Caco-2 (cell line): ENCODE measurements around the gene SEPTIN8. TPM values are rescaled to one million over a fixed set of nuclear protein-coding genes. Genes with fewer than 3 reads are reported as not detected.

Experiments
- BruUV-seq: library from RNA; stranded (reverse); fragments of 400-500 nt; replicated peaks from 2 replicates; lab custom pipeline; 2021; lab: Mats Ljungman, UMichigan
- CTCF ChIA-PET: fragments of 300-600 bp; sonication (Branson Sonifier 250); formaldehyde crosslinking; loops from one replicate; lab custom pipeline; 2022; ENCODE audit warnings: antibody characterized with exemption; lab: Charles Lee
- POLR2A ChIA-PET: fragments of 300-600 bp; sonication (Branson Sonifier 250); formaldehyde crosslinking; loops from one replicate; lab custom pipeline; 2022; ENCODE audit warnings: antibody characterized with exemption; lab: Charles Lee
- DNase-seq, 2 experiments: peaks; one replicate each; pipeline versions ENCODE4 v3.0.0 to v3.0.0-alpha.2; 2020 to 2022
- H3K27me3 ChIP-seq: replicated peaks from 2 replicates; pipeline ENCODE4 v1.6.0; 2011; ENCODE audit warnings: low read length; ENCODE audit not compliant: control insufficient read depth, insufficient read depth
- H3K36me3 ChIP-seq: 2 replicates; pipeline ENCODE4 v1.5.1; 2011; ENCODE audit warnings: low read length; ENCODE audit not compliant: control insufficient read depth, insufficient read depth
- H3K4me1 ChIP-seq: fragments of 250-450 bp; sonication (Bioruptor Pico); 2 replicates; pipeline ENCODE4 v1.5.1; 2020; ENCODE audit warnings: mild to moderate bottlenecking
- H3K4me3 ChIP-seq: 2 replicates; pipeline ENCODE4 v1.5.1; 2011; ENCODE audit warnings: low read depth, mild to moderate bottlenecking, control low read depth, low read length
- H3K9me3 ChIP-seq: fragments of 250-450 bp; sonication (Bioruptor Pico); 2 replicates; pipeline ENCODE4 v1.5.1; 2020; ENCODE audit warnings: mild to moderate bottlenecking, moderate library complexity
- H3K27ac Mint-ChIP-seq: one replicate; pipeline ENCODE4 v1.8.0; 2022; ENCODE audit warnings: mixed read lengths; ENCODE audit not compliant: unreplicated experiment
- H3K27me3 Mint-ChIP-seq: one replicate; pipeline ENCODE4 v1.8.0; 2022; ENCODE audit warnings: mixed read lengths; ENCODE audit not compliant: insufficient read depth, unreplicated experiment
- H3K36me3 Mint-ChIP-seq: one replicate; pipeline ENCODE4 v1.8.0; 2022; ENCODE audit warnings: mild to moderate bottlenecking, mixed read lengths; ENCODE audit not compliant: insufficient read depth, unreplicated experiment
- H3K4me1 Mint-ChIP-seq: one replicate; pipeline ENCODE4 v1.8.0; 2022; ENCODE audit warnings: low read depth, mixed read lengths; ENCODE audit not compliant: unreplicated experiment
- H3K4me3 Mint-ChIP-seq: one replicate; pipeline ENCODE4 v1.8.0; 2022; ENCODE audit warnings: mild to moderate bottlenecking, moderate library complexity, mixed read lengths; ENCODE audit not compliant: unreplicated experiment
- H3K9me3 Mint-ChIP-seq: one replicate; pipeline ENCODE4 v1.8.0; 2022; ENCODE audit warnings: mixed read lengths; ENCODE audit not compliant: unreplicated experiment
- intact Hi-C: fragments of 100-400 bp; cut with micrococcal nuclease; formaldehyde crosslinking; loops from one replicate; pipeline ENCODE4 v1.10.0; 2022; ENCODE audit not compliant: unreplicated experiment
- total RNA-seq: library from RNA; stranded (reverse); gene quantifications from 2 replicates; pipeline ENCODE4 v1.2.3, GENCODE V29; 2022
- TF ChIP-seq, protein P1 (sequence below), 2 experiments: fragments of 200-600 bp in 1 of 2; IDR thresholded peaks; 1 replicate in 1 of 2; 2 replicates in 1 of 2; pipeline versions ENCODE4 v1.5.1 to v1.8.0; 2011 to 2022; ENCODE audit warnings: antibody characterized with exemption in 1 of 2, control low read depth in 1 of 2, inconsistent platforms in 1 of 2, low read depth in 1 of 2, low read length in 1 of 2, mild to moderate bottlenecking in 1 of 2, moderate library complexity in 1 of 2; ENCODE audit not compliant: insufficient read depth in 1 of 2, severe bottlenecking in 1 of 2, unreplicated experiment in 1 of 2

Gene SEPTIN8
- total RNA-seq, 1 experiment from 2014 or later = 60.7 TPM

DNA sequence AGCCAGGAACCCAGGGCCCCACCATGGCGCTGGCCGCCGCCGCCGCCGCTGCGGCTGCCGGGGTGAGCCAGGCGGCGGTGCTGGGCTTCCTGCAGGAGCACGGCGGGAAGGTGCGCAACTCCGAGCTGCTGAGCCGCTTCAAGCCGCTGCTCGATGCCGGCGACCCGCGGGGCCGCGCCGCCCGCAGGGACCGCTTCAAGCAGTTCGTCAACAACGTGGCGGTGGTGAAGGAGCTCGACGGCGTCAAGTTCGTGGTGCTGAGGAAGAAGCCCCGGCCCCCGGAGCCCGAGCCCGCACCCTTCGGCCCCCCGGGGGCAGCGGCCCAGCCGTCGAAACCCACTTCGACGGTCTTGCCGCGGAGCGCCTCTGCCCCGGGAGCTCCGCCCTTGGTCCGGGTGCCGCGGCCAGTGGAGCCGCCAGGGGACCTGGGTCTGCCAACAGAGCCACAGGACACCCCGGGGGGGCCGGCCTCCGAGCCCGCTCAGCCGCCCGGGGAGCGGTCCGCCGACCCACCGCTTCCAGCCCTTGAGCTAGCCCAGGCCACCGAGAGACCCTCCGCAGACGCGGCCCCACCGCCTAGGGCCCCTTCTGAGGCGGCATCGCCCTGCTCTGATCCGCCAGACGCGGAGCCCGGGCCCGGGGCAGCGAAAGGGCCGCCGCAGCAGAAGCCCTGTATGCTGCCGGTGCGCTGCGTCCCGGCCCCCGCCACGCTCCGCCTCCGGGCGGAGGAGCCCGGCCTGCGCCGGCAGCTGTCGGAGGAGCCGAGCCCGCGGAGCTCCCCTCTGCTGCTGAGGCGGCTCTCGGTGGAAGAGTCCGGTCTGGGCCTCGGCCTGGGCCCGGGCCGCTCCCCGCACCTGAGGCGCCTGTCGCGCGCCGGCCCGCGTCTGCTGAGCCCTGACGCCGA lies 36.8 kb upstream of the SEPTIN8 start:
- no peaks in the 10 kb centered on the region for H3K27me3 Mint-ChIP-seq
- no peaks in the 10 kb centered on the region for H3K9me3 ChIP-seq
- TF ChIP-seq, protein P1, sequence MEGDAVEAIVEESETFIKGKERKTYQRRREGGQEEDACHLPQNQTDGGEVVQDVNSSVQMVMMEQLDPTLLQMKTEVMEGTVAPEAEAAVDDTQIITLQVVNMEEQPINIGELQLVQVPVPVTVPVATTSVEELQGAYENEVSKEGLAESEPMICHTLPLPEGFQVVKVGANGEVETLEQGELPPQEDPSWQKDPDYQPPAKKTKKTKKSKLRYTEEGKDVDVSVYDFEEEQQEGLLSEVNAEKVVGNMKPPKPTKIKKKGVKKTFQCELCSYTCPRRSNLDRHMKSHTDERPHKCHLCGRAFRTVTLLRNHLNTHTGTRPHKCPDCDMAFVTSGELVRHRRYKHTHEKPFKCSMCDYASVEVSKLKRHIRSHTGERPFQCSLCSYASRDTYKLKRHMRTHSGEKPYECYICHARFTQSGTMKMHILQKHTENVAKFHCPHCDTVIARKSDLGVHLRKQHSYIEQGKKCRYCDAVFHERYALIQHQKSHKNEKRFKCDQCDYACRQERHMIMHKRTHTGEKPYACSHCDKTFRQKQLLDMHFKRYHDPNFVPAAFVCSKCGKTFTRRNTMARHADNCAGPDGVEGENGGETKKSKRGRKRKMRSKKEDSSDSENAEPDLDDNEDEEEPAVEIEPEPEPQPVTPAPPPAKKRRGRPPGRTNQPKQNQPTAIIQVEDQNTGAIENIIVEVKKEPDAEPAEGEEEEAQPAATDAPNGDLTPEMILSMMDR (IDR thresholded peaks at IDR 0.05; ENCODE audit: insufficient read depth in 1 of 2, low read depth in 1 of 2, low read length in 1 of 2, severe bottlenecking in 1 of 2, unreplicated experiment in 1 of 2) = no peak
- ChIA-PET CTCF (interaction anchor here (1.0 kb wide), 1 partner anchor 59 kb away, joined by 5 read pairs; no protein-coding TSS in a partner anchor), POLR2A (interaction anchor here (0.6 kb wide), 1 partner anchor 174 kb away, joined by 3 read pairs; no protein-coding TSS in a partner anchor)
- H3K9me3 Mint-ChIP-seq = no peaks in the 10 kb centered on the region
- H3K4me3 Mint-ChIP-seq = peak overlapping the region; percentile 76
- peak overlapping the region; percentile 44 for H3K4me3 ChIP-seq
- intact Hi-C loops = loop anchor here (10.0 kb wide), 1 partner anchor 429 kb away; no protein-coding TSS in a partner anchor
- no peak overlapping the region for H3K27ac Mint-ChIP-seq
- H3K4me1 Mint-ChIP-seq = peaks cover 6% of the 10 kb centered on the region
- no TSS peak for BruUV-seq
- no peaks in the 10 kb centered on the region for H3K27me3 ChIP-seq
- peak in 1 of 2 experiments; percentile 59 for DNase-seq
- H3K36me3 Mint-ChIP-seq = no peaks in the 10 kb centered on the region
- peaks cover 6% of the 10 kb centered on the region for H3K4me1 ChIP-seq
- H3K36me3 ChIP-seq = no peaks in the 10 kb centered on the region

DNA sequence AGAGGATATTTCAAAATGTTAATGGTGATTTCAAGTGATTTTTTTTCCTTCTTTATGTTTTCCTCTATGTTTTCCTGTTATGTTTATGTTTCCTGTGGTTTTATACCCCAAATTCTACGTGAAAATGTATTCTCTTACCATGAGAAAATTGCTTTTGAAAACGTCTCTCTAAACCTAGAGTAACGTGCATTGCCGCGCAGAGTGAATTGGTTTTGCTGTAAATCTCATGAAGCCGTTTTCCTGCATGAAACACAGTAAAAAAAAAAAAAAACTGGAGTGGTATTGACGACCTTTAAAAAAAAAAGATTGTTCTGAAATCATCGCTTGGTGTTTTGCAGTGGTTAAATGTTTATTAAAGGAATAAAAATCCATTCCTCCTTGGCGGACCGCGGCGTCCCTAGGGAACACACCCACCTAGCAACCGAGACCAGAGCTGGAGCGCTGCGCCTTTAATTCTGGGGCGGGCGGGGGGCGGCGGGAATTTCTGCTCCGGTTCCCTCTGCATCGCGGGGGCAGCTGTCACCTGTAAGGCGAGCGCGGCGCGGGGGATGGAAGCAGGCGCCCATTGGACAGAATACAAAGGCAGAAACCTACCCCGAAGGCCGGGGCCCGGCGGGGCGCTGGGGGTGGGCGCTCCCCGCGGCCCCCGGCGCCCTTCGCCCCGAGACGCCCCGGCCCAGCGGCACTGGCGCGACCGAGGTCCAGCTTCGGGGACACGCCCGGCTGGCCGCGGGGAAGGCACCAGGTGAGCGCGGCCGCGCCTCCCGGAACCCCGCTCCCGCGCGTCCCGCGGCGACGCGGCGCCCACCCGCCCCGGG lies 36.0 kb upstream of the SEPTIN8 start, which contains the start of gene SOWAHA:
TSS of gene SOWAHA (plus strand) at position 522 of the 818 bp plus-strand sequence. CDS start 320 bp downstream, outside the sequence.
- Mint-ChIP-seq H3K27ac (no peak within 1 kb of the TSS), H3K9me3 (no peaks in the 10 kb centered on the region), H3K4me3 (peak within 1 kb of the TSS; percentile 76), H3K4me1 (peaks cover 6% of the 10 kb centered on the region), H3K36me3 (no peaks in the 10 kb centered on the region), H3K27me3 (no peaks in the 10 kb centered on the region)
- Histone ChIP-seq H3K4me1 (peaks cover 6% of the 10 kb centered on the region), H3K9me3 (no peaks in the 10 kb centered on the region), H3K36me3 (no peaks in the 10 kb centered on the region), H3K27me3 (no peaks in the 10 kb centered on the region), H3K4me3 (peak within 1 kb of the TSS; percentile 44)
- intact Hi-C loops = loop anchor here (10.0 kb wide), 1 partner anchor 428 kb away; no protein-coding TSS in a partner anchor
- BruUV-seq = no TSS peak
- ChIA-PET POLR2A (interaction anchor here (0.6 kb wide), 3 partner anchors 173 to 238 kb away, joined by 3 to 5 read pairs (median 4); no protein-coding TSS in a partner anchor), CTCF (interaction anchor here (0.6 to 1.0 kb wide), 2 partner anchors 23 to 58 kb away, joined by 3 to 5 read pairs; no protein-coding TSS in a partner anchor)
- TF ChIP-seq, protein P1 (IDR thresholded peaks at IDR 0.05; ENCODE audit: insufficient read depth in 1 of 2, low read depth in 1 of 2, low read length in 1 of 2, severe bottlenecking in 1 of 2, unreplicated experiment in 1 of 2) = no peak
- DNase-seq = peak; percentile 68 to 76
